ENCODE measurements around the gene STX11. TPM values are rescaled to one million over a fixed set of nuclear protein-coding genes. Genes with fewer than 3 reads are reported as not detected.

The STX11 gene
- total RNA-seq, 2 donors from 2014 or later: 22.3 to 25.9 TPM

- H3K4me1 Mint-ChIP-seq: peaks cover 36% of the 10 kb centered on the region
- peaks cover 22% of the 10 kb centered on the region for H3K36me3 Mint-ChIP-seq (ENCODE audit: low read depth)
- H3K9me3 Mint-ChIP-seq: no peaks in the 10 kb centered on the region
- no peaks in the 10 kb centered on the region for H3K27me3 Mint-ChIP-seq
- ATAC-seq (replicated peaks): no peak
- no peak overlapping the region for H3K4me3 Mint-ChIP-seq
- no peak overlapping the region for H3K27ac Mint-ChIP-seq
Observed at GRCh38 chr6:144219056-144219685, 68.9 kb downstream of the STX11 start.

DNA sequence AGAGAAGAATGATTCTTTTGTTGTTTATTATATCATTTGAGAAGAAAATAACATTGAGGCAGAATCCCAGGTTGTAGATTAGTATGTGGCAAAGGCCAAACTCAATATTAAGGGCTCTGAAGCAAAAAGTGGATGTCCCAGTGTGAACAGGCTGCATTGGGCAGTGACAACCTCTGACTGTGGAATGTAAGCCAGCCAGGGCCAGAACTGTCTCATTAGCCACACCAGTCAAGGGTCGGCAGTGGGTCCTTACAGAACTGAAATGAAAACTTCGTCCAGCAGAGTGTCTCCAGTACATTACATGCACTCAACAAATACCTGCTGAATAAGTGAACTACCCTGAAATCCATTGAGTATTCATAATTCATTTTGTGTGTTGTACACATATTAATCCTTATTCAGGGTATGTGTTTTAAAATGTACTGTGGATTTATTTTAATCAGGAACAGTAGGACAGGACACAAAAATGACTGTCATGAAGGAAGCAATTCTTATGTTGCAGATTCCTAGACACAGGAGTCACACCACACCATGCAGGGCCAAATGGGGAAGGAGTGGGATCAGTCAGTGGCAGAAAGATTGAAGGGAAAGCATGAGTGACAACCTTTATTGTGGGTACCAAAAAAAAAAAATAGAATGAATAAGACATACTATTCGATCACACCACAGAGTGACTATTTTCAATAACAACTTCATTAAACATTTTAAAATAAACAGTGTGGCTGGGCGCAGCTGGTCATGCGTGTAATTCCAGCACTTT, 69.9 kb downstream of the STX11 start:
- no peak overlapping the region for H3K27ac Mint-ChIP-seq
- H3K4me3 Mint-ChIP-seq: no peak overlapping the region
- no peak for ATAC-seq (replicated peaks)
- H3K9me3 Mint-ChIP-seq: no peaks in the 10 kb centered on the region
- no peaks in the 10 kb centered on the region for H3K27me3 Mint-ChIP-seq
- peaks cover 32% of the 10 kb centered on the region for H3K4me1 Mint-ChIP-seq
- peaks cover 22% of the 10 kb centered on the region for H3K36me3 Mint-ChIP-seq (ENCODE audit: low read depth)

GRCh38 chr6:144223686-144224085, 73.4 kb downstream of the STX11 start:
- Mint-ChIP-seq H3K27ac (no peak overlapping the region), H3K4me3 (no peak overlapping the region), H3K36me3 (ENCODE audit: low read depth) (no peaks in the 10 kb centered on the region), H3K9me3 (no peaks in the 10 kb centered on the region), H3K4me1 (no peaks in the 10 kb centered on the region), H3K27me3 (peaks cover 3% of the 10 kb centered on the region)
- ATAC-seq (replicated peaks): no peak

DNA sequence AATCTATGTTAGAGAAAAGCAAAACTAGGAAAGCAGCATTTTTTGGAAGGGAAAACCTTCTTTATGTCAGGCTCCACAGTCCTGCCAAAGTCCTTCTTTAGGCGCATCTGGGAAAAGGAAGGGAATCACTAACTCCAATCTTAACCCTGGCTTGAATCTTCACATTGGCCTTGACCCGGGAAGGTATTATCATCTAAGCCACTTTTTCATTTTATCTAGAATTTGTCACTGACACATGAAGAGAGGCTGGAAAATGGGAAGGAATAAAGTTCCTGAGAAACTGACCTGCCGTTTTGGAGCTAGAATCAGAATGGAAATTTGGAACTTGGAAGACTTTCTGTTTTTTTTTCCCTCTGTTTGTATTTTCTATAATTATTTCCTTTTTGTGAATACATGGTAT, 81.4 kb downstream of the STX11 start:
- Mint-ChIP-seq H3K9me3 (no peaks in the 10 kb centered on the region), H3K4me1 (no peaks in the 10 kb centered on the region), H3K36me3 (ENCODE audit: low read depth) (no peaks in the 10 kb centered on the region), H3K27ac (no peak overlapping the region), H3K27me3 (peaks cover 3% of the 10 kb centered on the region), H3K4me3 (no peak overlapping the region)
- ATAC-seq (replicated peaks): no peak

GRCh38 chr6:144232176-144232831, 82.0 kb downstream of the STX11 start:
- no peaks in the 10 kb centered on the region for H3K36me3 Mint-ChIP-seq (ENCODE audit: low read depth)
- no peaks in the 10 kb centered on the region for H3K4me1 Mint-ChIP-seq
- H3K4me3 Mint-ChIP-seq: no peak overlapping the region
- ATAC-seq (replicated peaks): no peak
- H3K27ac Mint-ChIP-seq: no peak overlapping the region
- H3K9me3 Mint-ChIP-seq: no peaks in the 10 kb centered on the region
- peaks cover 3% of the 10 kb centered on the region for H3K27me3 Mint-ChIP-seq

- Mint-ChIP-seq H3K27ac (no peak overlapping the region), H3K27me3 (peaks cover under 1% of the 10 kb centered on the region), H3K9me3 (no peaks in the 10 kb centered on the region), H3K4me3 (no peak overlapping the region), H3K36me3 (ENCODE audit: low read depth) (no peaks in the 10 kb centered on the region), H3K4me1 (no peaks in the 10 kb centered on the region)
- ATAC-seq (replicated peaks): no peak
Observed at GRCh38 chr6:144232832-144233230, 82.5 kb downstream of the STX11 start.

DNA sequence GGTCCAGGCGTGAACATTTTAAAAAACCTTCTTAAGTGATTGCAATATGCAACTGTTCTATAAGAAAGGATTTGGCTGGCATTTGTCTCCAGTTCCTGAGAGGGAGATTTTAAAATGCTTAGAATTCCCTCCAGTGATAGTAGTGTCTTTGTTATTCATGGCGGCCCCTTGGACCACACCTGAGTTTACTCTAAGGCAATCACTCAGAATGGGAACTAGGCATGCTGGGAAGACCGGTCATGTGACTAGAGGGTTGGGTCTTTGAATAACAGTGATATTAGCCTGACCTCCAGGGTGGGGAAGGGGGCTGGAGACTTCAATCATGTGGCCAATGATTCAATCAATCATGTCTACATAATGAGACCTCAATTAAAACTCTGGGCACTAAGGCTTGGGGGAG, 84.1 kb downstream of the STX11 start:
- H3K4me1 Mint-ChIP-seq: no peaks in the 10 kb centered on the region
- no peaks in the 10 kb centered on the region for H3K36me3 Mint-ChIP-seq (ENCODE audit: low read depth)
- no peaks in the 10 kb centered on the region for H3K9me3 Mint-ChIP-seq
- H3K27ac Mint-ChIP-seq: no peak overlapping the region
- ATAC-seq (replicated peaks): no peak
- no peak overlapping the region for H3K4me3 Mint-ChIP-seq
- no peaks in the 10 kb centered on the region for H3K27me3 Mint-ChIP-seq

DNA sequence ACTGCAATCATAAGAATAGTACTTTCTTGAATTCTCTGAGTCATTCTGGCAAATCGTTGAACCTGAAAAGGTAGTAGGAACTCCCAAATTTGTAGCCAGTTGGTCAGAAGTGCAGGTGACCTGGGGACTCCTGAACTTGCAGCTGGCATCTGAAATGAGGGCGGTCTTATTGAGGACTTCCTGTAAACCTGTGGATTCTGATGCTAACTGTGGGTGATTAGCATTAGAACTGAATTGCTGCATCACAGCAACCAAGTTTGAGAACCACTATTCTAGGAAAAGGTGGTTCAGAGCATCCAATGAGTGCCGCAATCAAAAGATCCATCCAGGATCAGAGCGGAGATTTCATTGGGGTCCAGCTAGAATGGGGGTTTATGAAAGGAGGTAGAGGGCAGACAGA, 84.6 kb downstream of the STX11 start:
- no peaks in the 10 kb centered on the region for H3K4me1 Mint-ChIP-seq
- no peak overlapping the region for H3K27ac Mint-ChIP-seq
- no peaks in the 10 kb centered on the region for H3K9me3 Mint-ChIP-seq
- no peaks in the 10 kb centered on the region for H3K27me3 Mint-ChIP-seq
- no peak overlapping the region for H3K4me3 Mint-ChIP-seq
- ATAC-seq (replicated peaks): no peak
- H3K36me3 Mint-ChIP-seq (ENCODE audit: low read depth): no peaks in the 10 kb centered on the region

Other genes starting within 250 kb of the STX11 start
- 10 to 100 TPM; 15.5 to 77.8 TPM for gene PLAGL1, start 142.3 kb upstream of the STX11 start, total RNA-seq
- 100 to 1,000 TPM; 114 to 200 TPM for gene SF3B5, start 54.9 kb upstream of the STX11 start, total RNA-seq
- gene UTRN, start 134.8 kb downstream of the STX11 start, total RNA-seq: 10 to 100 TPM; 51.2 to 55.1 TPM